HG03097 (cell line): ENCODE measurements around the gene HOXD13.

Experiments
- ATAC-seq: cut with Tn5 transposase; IDR thresholded peaks from one replicate; pipeline ENCODE4 v1.9.1; 2021; ENCODE audit not compliant: unreplicated experiment, low FRiP score

The HOXD13 gene

DNA sequence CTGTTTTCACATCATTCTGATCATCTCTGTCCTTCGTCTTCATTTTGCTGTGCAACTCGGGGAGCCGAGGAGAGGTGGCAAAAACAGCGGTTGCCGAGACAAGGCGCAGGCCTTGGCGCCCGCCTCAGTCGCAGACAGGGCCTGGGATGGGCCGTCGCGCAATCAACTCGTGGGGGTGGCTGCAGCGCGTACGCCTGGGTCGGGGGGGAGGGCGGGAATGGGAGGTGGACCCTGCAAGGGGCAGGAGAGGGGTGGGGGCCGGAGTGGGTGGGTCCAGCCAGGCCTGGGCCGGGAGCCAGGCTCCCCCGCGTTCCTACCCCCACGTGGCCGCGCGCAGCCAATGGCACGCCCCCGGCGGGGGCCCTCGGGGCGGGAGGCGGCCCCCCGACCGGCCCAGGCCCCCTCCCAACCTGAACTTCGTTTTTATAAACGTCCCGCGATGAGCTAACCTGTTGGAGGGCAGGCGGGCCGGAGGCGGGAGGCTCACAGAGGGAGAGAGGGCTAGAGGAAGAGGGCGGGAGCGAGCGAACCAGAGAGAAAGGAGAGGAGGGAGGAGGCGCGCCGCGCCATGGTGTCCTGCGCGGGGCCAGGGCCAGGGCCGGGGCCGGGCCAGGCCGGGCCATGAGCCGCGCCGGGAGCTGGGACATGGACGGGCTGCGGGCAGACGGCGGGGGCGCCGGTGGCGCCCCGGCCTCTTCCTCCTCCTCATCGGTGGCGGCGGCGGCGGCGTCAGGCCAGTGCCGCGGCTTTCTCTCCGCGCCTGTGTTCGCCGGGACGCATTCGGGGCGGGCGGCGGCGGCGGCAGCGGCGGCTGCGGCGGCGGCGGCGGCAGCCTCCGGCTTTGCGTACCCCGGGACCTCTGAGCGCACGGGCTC, at the start of gene HOXD13:
Gene HOXD13, plus strand, starts transcription at position 452 of the 875 bp plus-strand sequence. Its CDS starts 170 bp downstream, at position 622.
- ATAC-seq = no peak

DNA sequence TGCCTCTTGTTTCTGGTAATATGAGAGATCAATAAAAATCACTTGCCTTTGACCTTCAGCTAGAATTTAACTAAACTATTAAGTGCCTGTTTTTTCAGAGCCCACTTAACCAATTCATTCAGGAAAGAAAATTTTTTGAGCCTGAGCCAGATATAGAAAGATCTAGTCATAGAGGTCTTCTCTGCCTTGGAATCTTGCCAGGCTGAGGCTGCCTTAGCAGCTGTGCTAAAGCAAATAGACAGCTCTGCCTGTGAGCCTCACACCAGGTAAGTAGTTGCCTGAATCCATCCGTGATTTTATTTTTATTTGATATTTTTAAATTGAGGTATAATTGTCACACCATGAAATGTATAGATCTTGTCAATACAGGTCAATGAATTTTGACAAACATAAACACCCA, 36.1 kb upstream of the HOXD13 start:
- ATAC-seq = no peak

DNA sequence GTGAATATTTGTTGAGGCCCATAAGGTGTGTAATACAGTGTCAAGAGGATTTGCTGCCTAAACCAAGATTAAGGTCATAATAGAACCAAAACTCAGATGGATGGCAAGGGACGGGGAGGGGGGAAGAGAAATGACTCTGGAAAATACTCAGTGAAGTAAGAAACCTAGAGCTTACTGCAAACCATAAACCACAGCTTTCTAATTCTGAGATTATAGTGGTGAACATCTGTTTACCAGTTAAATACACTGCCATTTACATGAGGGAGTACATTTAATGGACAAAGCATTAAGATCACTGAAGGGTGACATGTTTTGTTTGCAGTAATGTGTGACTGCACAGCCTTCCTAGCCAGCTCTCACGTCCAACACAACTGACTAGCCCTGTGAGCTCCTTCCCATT, 28.6 kb upstream of the HOXD13 start:
- ATAC-seq = no peak

DNA sequence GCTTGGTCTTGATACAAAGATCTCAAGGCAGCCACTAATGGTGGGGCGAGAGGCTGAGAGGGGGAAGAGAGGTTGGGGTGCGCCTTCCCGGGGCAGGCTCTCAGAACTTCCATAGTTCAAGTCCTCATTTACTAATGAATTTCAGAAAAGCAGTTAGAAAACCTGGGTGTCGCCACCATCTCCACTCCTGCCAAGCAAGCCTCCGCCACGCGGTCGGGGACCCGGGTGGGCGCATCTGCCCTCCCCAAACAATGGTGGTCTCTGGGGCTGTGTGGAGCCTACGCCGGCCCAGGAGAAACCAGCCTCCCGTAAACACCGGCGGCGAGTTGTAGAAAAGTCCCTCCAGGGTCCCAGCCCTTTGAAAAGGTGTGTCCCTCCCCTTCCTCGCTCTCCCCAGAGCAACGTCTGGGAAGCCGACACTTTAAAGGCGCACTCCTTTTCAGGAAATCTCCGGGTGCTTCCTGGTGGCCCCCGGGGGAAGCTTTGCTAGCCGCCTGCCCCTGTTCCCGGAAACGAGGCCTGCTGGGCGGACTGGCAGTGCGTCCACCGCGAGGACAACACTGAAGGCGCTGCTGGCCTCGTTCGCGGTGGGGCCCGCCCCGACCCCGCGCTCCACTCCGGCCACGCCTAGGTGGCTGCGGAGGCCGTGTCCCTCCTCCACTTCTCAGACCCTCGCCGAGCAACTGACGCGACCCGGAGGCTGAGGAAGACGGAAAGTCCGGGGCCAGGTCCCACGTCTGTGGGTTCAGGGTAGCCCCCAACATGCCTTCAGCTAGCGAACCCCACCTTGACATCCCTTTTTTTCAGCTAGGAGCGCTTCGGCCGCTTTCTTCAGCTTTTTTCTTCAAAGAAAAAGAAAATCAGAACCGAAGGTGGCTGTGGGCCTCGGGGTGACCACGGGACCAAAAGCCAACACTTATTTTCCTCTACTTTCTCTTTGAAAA, 25.6 kb upstream of the HOXD13 start:
- ATAC-seq = no peak

DNA sequence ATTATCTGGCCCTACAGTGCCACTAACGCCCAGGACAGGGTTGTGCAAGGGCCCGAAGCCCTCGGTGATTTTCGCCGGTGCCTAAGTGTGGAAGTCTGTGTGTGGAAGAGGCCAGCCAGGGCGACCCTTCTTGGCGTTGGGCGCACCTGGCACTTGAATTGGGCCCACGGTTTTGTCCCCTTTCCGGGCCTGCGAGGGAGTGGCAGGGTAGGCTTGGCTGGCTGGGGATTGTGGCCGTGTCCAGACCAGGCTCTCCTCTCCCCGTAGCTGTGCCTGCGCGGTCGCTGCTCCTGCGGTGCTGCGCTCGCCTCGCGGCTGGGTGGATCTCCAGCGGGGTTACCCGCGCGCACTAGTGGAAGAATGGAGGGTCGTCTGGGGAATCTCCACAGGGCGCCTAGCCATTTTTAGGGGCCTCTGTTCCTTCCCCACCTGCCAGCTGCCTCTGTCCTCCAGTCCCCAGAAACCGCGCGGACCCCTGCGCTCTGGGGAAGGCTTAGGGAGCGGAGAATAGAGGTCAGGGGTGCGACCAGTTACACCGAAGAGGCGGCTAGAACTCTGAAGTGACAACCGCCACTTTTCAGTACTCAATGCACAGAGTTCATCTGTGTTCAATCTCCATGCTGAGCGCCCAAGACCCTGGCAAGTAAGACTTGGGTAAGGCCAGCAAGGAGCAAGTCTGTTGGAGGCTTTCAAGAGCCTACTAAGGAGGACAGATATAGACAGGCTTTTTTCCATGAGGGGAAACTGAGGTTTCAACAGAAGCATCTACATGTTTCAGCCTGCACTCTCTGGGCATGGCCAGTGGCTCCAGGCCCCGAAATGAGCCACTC, 24.7 kb upstream of the HOXD13 start:
- ATAC-seq = no peak

DNA sequence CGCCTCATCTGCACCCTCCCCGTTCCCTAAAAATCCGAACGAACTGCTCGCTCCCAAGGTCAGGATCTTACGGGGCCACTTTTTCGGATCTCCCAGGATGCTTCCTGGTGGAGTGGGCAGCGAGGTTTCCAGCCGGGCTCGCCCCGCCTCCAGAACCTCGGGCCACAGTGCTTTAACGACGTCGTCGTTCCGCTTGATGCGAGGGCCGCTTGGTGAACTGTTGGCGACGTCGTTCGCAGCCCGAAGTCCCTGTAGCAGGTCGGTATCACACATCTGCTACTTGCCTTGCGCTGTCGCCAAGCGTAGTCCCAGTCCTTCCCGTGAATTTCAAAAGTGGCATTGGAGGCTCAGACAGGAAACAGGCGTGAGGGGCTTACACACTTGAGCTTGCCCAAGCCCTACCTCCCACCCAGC, 24.1 kb upstream of the HOXD13 start:
- ATAC-seq = no peak

DNA sequence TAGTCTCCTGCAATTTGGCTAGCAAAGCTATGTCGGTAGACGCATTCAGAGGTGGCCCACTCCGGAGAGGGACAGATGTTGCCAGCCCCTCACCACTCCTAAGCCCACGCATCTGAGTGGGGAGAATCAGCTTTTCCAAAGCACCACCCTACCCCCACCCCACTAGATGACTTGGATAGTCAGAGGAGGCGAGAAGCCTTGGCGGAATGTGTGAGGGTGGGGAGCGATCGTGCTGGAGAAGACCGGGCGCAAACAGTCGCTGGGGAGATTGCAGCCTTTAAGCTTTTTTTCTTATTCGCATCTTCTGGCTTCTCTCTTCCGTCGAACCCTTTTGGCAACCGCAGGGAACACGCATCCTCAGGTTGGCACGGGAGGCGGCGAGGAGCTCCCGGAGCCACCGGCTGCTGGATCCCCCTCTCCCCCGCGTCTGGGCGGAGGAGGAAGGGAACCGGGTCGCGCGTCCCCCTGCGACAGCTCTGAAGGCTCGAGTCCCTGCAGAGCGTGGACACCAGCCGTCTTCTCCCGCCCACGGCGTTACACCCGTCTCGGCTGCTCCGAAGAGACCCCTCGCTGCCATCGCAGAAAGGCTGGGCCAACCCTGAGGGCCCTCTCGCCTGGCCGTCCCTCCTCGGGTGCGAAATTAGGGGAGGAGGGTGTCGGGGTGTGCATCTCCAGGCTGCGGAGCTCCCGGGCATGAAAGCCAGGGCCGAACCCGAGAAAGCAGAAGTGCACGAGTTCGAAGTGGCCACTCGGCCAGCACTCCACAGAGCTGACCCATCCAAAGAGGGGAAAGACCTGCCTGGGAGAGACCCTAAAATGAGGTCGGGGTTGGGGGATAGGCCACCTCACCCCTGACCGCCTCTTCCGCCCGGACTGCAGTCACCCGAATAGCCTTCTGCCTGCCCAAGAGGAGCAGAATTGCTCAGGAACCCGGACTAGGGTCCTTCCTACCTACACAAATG, 20.9 kb upstream of the HOXD13 start:
- no peak for ATAC-seq

DNA sequence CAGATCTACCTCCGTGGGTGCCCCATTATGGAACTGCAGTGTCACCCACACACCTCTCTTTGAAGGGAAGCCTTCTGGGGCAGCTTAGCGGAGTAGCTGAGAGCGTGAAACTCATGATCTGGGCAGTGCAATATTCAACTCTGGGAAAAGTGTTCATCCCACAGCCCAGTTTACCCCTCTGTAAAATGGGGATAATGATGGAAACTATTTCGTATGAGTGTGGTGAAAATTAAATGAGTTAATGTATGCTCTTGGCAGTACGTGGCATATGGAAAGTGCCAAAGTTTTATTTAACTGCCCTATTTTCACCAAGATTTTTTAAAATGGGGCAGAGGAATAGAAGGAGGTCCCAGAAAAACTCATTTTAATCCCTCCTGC, 20.2 kb upstream of the HOXD13 start:
- no peak for ATAC-seq

DNA sequence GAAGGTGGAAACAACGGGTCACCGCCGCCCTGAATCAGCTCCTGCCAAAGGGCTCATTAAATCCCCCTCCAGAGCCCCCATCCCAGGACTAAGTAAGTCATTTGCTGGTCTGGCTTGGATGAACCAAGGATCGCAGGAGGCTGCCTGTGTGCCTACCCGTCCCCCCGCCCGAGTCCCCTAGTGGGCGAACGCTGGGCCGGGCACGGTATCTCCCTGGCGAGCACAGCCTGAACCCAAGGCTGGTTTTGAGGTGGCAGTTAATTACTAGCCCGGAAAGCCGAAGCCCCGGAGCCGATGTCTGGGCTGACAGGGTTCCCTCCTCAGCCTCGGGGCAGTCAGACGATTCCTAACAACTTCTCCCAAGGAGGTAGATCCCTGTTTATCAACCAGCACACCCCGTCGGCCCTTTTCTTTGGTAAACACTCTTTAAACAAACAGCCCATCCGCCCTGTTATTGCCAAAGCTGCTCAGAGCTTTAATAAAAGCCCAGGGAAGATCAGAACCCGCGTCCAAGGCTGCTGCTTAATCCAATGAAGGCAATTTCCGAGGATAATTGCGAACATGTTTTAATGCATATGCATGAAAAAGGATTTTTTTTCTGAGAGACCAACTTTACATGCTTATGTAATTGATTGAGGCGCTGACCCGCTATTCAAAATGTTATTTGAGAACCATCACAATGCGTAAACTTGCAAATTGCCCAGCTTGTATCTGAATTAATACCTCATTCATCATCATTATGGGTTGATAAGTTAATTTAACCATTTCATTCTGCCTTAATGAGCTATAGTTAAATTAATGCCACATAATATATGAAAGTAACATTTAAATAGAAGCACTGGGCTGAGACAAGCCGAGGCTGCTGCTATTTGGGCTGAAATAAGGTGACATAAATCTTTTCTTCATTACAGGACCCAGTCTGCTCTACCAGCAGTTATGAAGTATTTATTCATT, 19.3 kb upstream of the HOXD13 start:
- ATAC-seq = no peak

DNA sequence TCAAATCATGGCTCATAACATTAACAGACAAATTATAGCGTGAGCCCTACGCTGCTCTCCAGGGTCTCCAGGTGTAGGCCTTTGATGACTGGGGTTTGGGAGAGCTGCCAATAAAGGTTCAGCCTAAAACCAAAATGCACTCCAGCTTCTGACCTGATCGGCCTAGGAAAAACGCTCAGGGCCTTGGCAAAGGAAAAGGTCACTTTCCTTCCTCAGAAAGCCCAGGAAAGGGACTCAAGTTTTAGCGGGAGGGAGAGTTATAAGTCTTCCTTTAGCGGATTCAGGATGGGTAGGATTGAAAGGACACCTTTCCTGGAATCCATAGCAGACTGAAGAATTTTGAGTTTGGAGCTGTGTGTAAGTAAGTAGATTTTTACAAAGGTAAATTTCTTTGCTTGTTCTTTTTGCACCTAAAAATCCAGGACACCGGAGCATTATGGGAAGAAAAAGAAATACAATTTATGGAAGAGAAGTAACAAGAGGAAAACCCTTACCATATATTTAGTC, 17.5 kb upstream of the HOXD13 start:
- no peak for ATAC-seq

DNA sequence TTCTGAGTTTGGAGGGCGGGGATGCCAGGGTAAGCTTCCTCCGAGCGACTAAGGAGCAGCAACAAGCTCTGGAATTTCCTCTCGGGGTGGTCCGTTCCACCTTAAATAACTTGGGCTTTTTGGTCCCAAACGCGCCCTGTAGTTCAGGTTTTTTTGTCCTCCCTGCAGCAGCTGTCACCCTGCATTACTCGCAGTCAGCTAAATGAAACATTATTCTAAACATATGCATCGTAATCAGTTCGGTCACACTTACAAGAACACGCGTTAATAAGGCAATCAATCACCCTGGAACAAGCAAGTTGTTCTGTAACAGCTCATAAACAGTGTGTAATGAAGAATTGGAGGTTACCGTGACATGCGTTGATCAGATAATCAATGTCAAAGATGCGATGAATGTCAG, 17.0 kb upstream of the HOXD13 start:
- ATAC-seq = no peak

DNA sequence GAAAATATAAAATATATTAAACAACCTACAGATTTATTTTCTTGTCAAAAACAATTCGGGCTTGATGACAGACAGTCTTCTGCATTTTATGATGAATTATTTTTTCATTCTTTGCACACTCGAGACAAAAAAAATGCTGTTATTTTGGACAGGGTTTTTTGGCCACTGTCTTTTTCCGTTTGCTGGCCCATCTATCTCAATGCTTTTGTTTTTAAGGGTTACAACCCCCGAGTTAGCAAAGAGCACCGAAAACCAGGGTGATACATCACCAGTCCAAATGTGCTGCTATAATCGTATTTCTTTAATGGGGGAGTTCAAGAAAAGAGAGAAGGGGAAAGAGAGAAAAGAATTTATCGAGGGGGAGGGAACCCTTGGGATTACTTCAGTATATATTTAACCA, 16.5 kb upstream of the HOXD13 start:
- no peak for ATAC-seq

DNA sequence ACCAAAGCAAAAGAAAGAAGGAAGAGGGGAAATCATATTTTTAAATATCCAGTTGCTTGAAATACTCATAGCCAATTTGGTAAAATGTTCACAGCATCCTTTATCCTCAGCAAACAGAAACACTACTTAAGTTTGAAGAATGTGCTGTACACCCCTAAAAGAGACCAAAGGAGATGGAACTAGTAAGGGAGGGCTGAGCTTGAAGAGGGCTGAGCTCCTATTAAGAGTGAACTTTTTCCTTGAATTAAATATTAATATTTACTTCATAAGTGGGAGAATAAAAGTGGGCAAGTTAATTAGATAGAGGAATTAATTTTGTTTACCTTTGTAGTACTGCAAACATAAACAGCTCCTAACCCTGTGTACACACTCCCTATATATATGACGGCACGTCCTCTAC, 15.7 kb upstream of the HOXD13 start:
- ATAC-seq = no peak

DNA sequence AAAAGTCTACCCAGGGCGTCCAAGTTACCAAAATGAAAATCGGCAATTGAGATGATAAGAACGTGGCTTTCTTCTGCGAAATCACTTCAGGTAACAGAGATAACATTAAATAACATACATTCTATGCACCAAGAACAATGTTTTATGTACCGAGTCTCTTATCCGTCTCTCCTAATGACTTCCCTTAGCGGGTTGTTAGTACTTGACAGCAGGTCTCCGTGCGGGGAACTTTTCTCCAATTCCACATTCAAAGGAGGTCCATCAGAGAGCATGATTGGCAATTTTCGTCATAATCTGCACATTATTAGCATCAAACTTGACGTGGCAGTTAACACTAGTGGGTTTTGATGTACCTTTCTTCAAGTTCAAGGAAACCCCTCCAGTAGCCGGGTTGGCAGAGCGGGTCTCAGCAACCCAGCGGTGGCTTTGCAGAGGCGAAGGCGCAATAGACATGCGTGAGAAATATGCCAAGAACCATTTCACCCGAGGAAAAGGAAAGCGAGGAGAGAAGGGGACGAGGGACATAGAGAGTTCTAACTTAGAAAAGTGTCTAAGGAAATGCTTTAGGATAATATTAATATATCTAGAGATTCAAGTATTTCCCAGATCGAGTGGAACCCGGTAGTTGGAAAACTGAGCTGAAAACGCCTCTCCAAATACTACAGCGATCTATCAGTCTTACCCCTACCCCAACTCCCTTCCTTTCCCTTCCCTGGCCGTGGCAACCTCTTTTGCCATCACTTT, 13.8 kb upstream of the HOXD13 start:
- ATAC-seq = no peak

DNA sequence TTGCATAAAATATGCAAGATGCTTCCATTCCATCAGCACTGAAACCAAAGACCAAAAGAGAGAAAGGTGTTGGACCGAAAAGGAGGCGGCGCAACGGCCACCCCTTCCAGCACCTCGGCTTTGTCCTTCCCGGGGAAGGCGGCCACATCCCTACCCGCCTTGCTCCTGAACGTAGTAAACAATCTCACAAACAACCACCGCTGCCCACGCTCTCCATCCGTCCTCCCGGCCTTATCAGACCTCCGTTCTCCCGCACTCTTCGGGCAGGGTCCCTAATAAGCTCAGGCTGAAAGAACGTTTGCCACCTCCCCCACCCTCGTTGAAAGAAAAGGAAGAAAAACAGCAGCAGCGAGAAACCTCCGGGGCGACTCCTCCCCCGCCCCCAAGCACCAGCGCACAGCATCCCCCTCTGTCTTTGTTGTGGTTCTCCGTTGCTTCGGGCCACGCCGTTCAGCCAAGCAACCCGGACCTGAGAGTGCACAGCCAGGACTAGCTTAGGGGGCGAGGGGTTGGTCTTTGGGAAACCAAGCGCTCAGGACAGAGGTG, 13.2 kb upstream of the HOXD13 start:
- ATAC-seq = no peak

DNA sequence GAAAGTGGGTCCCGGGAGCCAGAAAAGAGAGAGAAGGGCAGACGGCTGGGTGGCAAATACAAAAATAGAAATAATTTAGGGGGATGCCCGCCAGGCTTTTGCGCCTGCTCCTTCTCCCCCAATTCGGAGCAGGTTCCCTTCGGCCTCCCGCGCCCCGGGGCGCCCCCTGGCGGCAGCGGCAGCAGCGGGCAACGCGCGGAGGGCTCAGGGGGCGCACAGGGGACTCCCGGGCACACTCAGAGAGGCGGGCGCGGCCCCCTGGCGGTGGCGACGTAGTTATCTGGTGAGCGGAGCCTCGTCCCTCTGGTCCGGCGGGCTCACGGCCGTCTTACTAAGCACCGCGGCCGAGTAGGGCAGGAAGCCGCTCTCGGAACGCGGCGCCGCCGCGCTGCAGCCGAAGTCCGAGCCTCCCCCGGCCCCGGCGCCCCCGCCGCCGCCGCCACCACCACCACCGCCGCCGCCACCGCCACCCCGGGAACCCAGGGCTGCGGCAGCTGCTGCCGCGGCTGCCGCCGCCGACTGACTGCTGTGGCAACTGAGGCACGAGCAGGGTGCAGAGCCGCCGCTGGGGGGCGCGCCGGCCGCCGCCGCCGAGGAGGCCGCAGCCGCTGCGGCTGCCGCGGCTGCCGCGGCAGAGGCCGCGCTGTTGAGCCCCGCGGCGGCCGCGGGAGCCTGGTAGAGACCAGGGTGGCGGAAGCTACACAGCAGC, 12.5 kb upstream of the HOXD13 start:
- ATAC-seq = no peak
